Trophoblast cell (in vitro differentiated cells and primary cell): ENCODE data around the gene DOCK11.
A peak's percentile ranks its signal among the peaks of the same experiment; 100 is the strongest.

Source experiments
- DNase-seq, 2 donors: peaks; one replicate each; pipeline ENCODE4 v3.0.0-alpha.2; 2016
- H2AFZ ChIP-seq: 2 replicates; pipeline ENCODE4 v1.6.1; 2013; ENCODE audit warnings: low read length, moderate library complexity, mild to moderate bottlenecking; ENCODE audit not compliant: insufficient read depth, poor library complexity
- H2AK5ac ChIP-seq: 2 replicates; pipeline ENCODE4 v1.6.1; 2013; ENCODE audit warnings: mild to moderate bottlenecking, low read length
- H2BK120ac ChIP-seq: 2 replicates; pipeline ENCODE4 v1.6.1; 2013; ENCODE audit warnings: low read length, mild to moderate bottlenecking, moderate library complexity; ENCODE audit not compliant: insufficient read depth, poor library complexity
- H2BK12ac ChIP-seq: 2 replicates; pipeline ENCODE4 v1.6.1; 2013; ENCODE audit warnings: mild to moderate bottlenecking, low read length, moderate library complexity
- H2BK5ac ChIP-seq: 2 replicates; pipeline ENCODE4 v1.6.1; 2013; ENCODE audit warnings: low read length, low read depth, moderate library complexity, mild to moderate bottlenecking; ENCODE audit not compliant: poor library complexity
- H3K14ac ChIP-seq: 2 replicates; pipeline ENCODE4 v1.6.1; 2013; ENCODE audit warnings: mild to moderate bottlenecking, low read length
- H3K18ac ChIP-seq: 2 replicates; pipeline ENCODE4 v1.6.1; 2013; ENCODE audit warnings: mild to moderate bottlenecking, low read length
- H3K23ac ChIP-seq: 2 replicates; pipeline ENCODE4 v1.6.1; 2013; ENCODE audit warnings: low read length
- H3K27ac ChIP-seq: 2 replicates; pipeline ENCODE4 v1.5.1; 2013; ENCODE audit warnings: low read depth, mild to moderate bottlenecking, inconsistent platforms, low read length, moderate library complexity
- H3K27me3 ChIP-seq: 2 replicates; pipeline ENCODE4 v1.6.1; 2013; ENCODE audit warnings: inconsistent platforms, mild to moderate bottlenecking, low read length, moderate library complexity; ENCODE audit not compliant: insufficient read depth
- H3K36me3 ChIP-seq, 2 experiments: 1 replicate in 1 of 2; 2 replicates in 1 of 2; pipeline ENCODE4 v1.6.1; 2013; ENCODE audit warnings: low read length in 2 of 2, mild to moderate bottlenecking in 2 of 2, moderate library complexity in 1 of 2; ENCODE audit not compliant: insufficient read depth in 2 of 2, control insufficient read depth in 1 of 2
- H3K4ac ChIP-seq: 2 replicates; pipeline ENCODE4 v1.6.1; 2013; ENCODE audit warnings: low read depth, mild to moderate bottlenecking, low read length, moderate library complexity
- H3K4me1 ChIP-seq, 2 experiments: 1 replicate in 1 of 2; 2 replicates in 1 of 2; pipeline ENCODE4 v1.6.1; 2013; ENCODE audit warnings: low read length in 2 of 2, mild to moderate bottlenecking in 2 of 2, moderate library complexity in 1 of 2; ENCODE audit not compliant: insufficient read depth in 2 of 2, control insufficient read depth in 1 of 2
- H3K4me2 ChIP-seq: 2 replicates; pipeline ENCODE4 v1.6.1; 2013; ENCODE audit warnings: inconsistent platforms, mild to moderate bottlenecking, low read length, moderate library complexity
- H3K4me3 ChIP-seq: 2 replicates; pipeline ENCODE4 v1.5.1; 2013; ENCODE audit warnings: mild to moderate bottlenecking, low read depth, low read length, inconsistent platforms
- H3K79me1 ChIP-seq: one replicate; pipeline ENCODE4 v1.6.1; 2013; ENCODE audit warnings: low read length
- H3K79me2 ChIP-seq: 2 replicates; pipeline ENCODE4 v1.6.1; 2013; ENCODE audit warnings: low read length, mild to moderate bottlenecking; ENCODE audit not compliant: control insufficient read depth, insufficient read depth, poor library complexity
- H3K9ac ChIP-seq: 2 replicates; pipeline ENCODE4 v1.6.1; 2013; ENCODE audit warnings: mild to moderate bottlenecking, low read length
- H3K9me3 ChIP-seq: 2 replicates; pipeline ENCODE4 v1.6.1; 2013; ENCODE audit warnings: low read depth, mild to moderate bottlenecking, control low read depth, inconsistent platforms, low read length; ENCODE audit not compliant: insufficient read depth
- H4K12ac ChIP-seq: 2 replicates; pipeline ENCODE4 v1.6.1; 2013; ENCODE audit warnings: low read depth, mild to moderate bottlenecking, low read length, moderate library complexity
- H4K8ac ChIP-seq: 2 replicates; pipeline ENCODE4 v1.6.1; 2013; ENCODE audit warnings: low read depth, mild to moderate bottlenecking, low read length, moderate library complexity
- H4K91ac ChIP-seq: one replicate; pipeline ENCODE4 v1.6.1; 2013; ENCODE audit warnings: low read depth, mild to moderate bottlenecking, low read length, moderate library complexity
- WGBS: extraction: QIAGEN DNeasy Blood & Tissue Kit; methylation state at CpG from one replicate; pipeline ENCODE4 v1.1.7; 2013; ENCODE audit warnings: missing lambda C conversion rate; ENCODE audit not compliant: insufficient read length, insufficient coverage; ENCODE audit errors: extremely low coverage; 5-methylcytosine and 5-hydroxymethylcytosine counted together

The DOCK11 gene

GRCh38 chrX:118496763-118497079 is 1.1 kb downstream of the DOCK11 start:
- no peak overlapping the region for H2BK5ac ChIP-seq
- no peak overlapping the region for H2BK120ac ChIP-seq
- H3K4me3 ChIP-seq = peak overlapping the region; percentile 81
- WGBS = no CpG with 5 or more reads among the region's 13 CpGs
- DNase-seq = no peak
- peak overlapping the region; percentile 56 for H4K8ac ChIP-seq
- H4K91ac ChIP-seq = no peak overlapping the region
- H3K23ac ChIP-seq = no peak overlapping the region
- H3K79me1 ChIP-seq = no peaks in the 10 kb centered on the region
- H3K4me1 ChIP-seq = peaks cover 0 to 6% of the 10 kb centered on the region in 2 experiments
- H3K36me3 ChIP-seq = no peaks in the 10 kb centered on the region
- H4K12ac ChIP-seq = peak overlapping the region; percentile 47
- H2BK12ac ChIP-seq = no peak overlapping the region
- H3K27ac ChIP-seq = no peak overlapping the region
- H3K18ac ChIP-seq = peak overlapping the region; percentile 40
- H2AK5ac ChIP-seq = no peak overlapping the region
- H3K79me2 ChIP-seq = no peaks in the 10 kb centered on the region
- no peak overlapping the region for H3K4ac ChIP-seq
- H3K4me2 ChIP-seq = peak overlapping the region; percentile 85
- H2AFZ ChIP-seq = no peak overlapping the region
- H3K9me3 ChIP-seq = no peaks in the 10 kb centered on the region
- peaks cover 6% of the 10 kb centered on the region for H3K27me3 ChIP-seq
- no peak overlapping the region for H3K9ac ChIP-seq
- H3K14ac ChIP-seq = no peak overlapping the region

GRCh38 chrX:118497180-118497818 is 1.7 kb downstream of the DOCK11 start:
- H4K91ac ChIP-seq = no peak overlapping the region
- no peaks in the 10 kb centered on the region for H3K36me3 ChIP-seq
- no peaks in the 10 kb centered on the region for H3K79me2 ChIP-seq
- no peaks in the 10 kb centered on the region for H3K9me3 ChIP-seq
- peaks cover 0 to 6% of the 10 kb centered on the region in 2 experiments for H3K4me1 ChIP-seq
- no peak overlapping the region for H3K4me3 ChIP-seq
- no peak overlapping the region for H2BK5ac ChIP-seq
- H4K12ac ChIP-seq = no peak overlapping the region
- no peak overlapping the region for H3K14ac ChIP-seq
- H2AFZ ChIP-seq = no peak overlapping the region
- no peak overlapping the region for H4K8ac ChIP-seq
- DNase-seq = no peak
- H3K9ac ChIP-seq = no peak overlapping the region
- no peak overlapping the region for H2BK120ac ChIP-seq
- no peak overlapping the region for H3K27ac ChIP-seq
- H2BK12ac ChIP-seq = no peak overlapping the region
- no peak overlapping the region for H2AK5ac ChIP-seq
- WGBS = no CpG with 5 or more reads among the region's 7 CpGs
- H3K23ac ChIP-seq = no peak overlapping the region
- H3K4ac ChIP-seq = no peak overlapping the region
- H3K27me3 ChIP-seq = peaks cover 6% of the 10 kb centered on the region
- H3K18ac ChIP-seq = no peak overlapping the region
- H3K79me1 ChIP-seq = no peaks in the 10 kb centered on the region
- no peak overlapping the region for H3K4me2 ChIP-seq

- no peak overlapping the region for H2BK120ac ChIP-seq
- no peak for DNase-seq
- no peak overlapping the region for H2BK5ac ChIP-seq
- no peaks in the 10 kb centered on the region for H3K36me3 ChIP-seq
- H4K91ac ChIP-seq = no peak overlapping the region
- no peaks in the 10 kb centered on the region for H3K79me1 ChIP-seq
- H4K12ac ChIP-seq = no peak overlapping the region
- H3K4me2 ChIP-seq = no peak overlapping the region
- H3K9ac ChIP-seq = no peak overlapping the region
- H3K4me1 ChIP-seq = peaks cover 0 to 6% of the 10 kb centered on the region in 2 experiments
- H3K27me3 ChIP-seq = peaks cover 6% of the 10 kb centered on the region
- H3K79me2 ChIP-seq = no peaks in the 10 kb centered on the region
- no peak overlapping the region for H2AFZ ChIP-seq
- H3K18ac ChIP-seq = no peak overlapping the region
- no peak overlapping the region for H2AK5ac ChIP-seq
- H2BK12ac ChIP-seq = no peak overlapping the region
- no peak overlapping the region for H3K4me3 ChIP-seq
- WGBS = no CpG with 5 or more reads among the region's 3 CpGs
- no peak overlapping the region for H3K27ac ChIP-seq
- H3K4ac ChIP-seq = no peak overlapping the region
- H3K23ac ChIP-seq = no peak overlapping the region
- no peak overlapping the region for H3K14ac ChIP-seq
- H3K9me3 ChIP-seq = no peaks in the 10 kb centered on the region
- no peak overlapping the region for H4K8ac ChIP-seq
These were observed 2.7 kb downstream of the DOCK11 start for GRCh38 chrX:118498351-118498750.

- Histone ChIP-seq H3K4me2 (no peak overlapping the region), H3K9me3 (no peaks in the 10 kb centered on the region), H3K14ac (no peak overlapping the region), H2AFZ (no peak overlapping the region), H3K27me3 (peaks cover 6% of the 10 kb centered on the region), H4K12ac (no peak overlapping the region), H3K4me3 (no peak overlapping the region), H3K27ac (no peak overlapping the region), H3K79me1 (no peaks in the 10 kb centered on the region), H2AK5ac (no peak overlapping the region), H2BK12ac (no peak overlapping the region), H2BK120ac (no peak overlapping the region), H3K18ac (no peak overlapping the region), H2BK5ac (no peak overlapping the region), H3K9ac (no peak overlapping the region), H4K91ac (no peak overlapping the region), H4K8ac (no peak overlapping the region), H3K36me3 (no peaks in the 10 kb centered on the region), H3K79me2 (no peaks in the 10 kb centered on the region), H3K4ac (no peak overlapping the region), H3K23ac (no peak overlapping the region), H3K4me1 (peaks cover 0 to 6% of the 10 kb centered on the region in 2 experiments)
- no CpG with 5 or more reads among the region's 2 CpGs for whole genome bisulfite sequencing
- no peak for DNase-seq
These were observed 3.1 kb downstream of the DOCK11 start for GRCh38 chrX:118498755-118499154.
